ENCODE results near the gene LGI1. TPM values are rescaled to one million over a fixed set of nuclear protein-coding genes. Genes with fewer than 3 reads are reported as not detected.

Gene LGI1
- polyA plus RNA-seq, 1 donor (not counting 4 experiments of a cell fraction or from before 2014, with no cell fraction given), result not detected

DNA sequence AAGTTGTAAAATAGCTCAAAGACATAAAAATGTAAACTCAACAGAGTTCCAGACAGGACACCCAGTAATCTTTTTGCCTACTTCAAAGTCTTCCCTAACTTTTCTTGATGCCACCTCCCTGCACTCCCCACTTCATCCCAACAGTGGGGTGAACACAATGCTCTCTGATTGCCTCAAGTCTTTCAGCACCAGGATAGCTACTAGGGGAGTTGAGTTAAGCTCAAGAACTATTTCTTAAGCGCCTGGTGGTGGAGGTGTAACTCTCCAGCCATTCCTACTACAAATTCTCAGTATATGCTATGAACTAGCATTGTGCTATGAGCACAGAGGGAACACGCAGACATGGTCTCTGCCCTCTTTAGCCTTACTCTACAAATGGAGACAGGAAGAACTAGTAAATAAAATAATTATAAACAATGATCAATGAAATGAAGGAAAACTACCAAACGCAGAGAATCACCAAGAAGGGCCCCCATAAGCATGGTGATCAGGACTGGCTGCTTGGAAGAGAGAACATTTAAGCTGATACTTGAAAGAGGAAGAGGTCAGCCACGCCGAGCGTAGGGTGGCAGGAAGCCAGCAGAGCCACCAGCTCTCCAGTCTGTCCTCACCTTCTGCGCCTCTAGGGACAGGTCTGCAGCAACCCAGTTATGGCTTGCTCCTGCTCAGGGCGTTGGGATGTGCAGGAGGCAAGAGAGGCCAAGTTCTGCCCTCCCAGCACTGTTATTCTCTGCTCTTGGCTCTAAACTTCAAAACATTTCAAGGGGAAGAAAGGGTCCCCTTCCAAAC is 38.6 kb upstream of the LGI1 start:
- Histone ChIP-seq H3K9me1 (ENCODE audit: control insufficient read depth, extremely low read depth, insufficient read depth, low read length) (no peaks in the 10 kb centered on the region), H3K9me3 (ENCODE audit: control insufficient read depth, low read depth, low read length) (no peaks in the 10 kb centered on the region), H3K79me2 (ENCODE audit: control insufficient read depth, insufficient read depth, low read length) (no peaks in the 10 kb centered on the region), H3K27ac (ENCODE audit: control insufficient read depth, insufficient read depth, low read length) (no peak overlapping the region), H3K36me3 (ENCODE audit: control insufficient read depth in 2 of 2, extremely low read depth in 1 of 2, insufficient read depth in 2 of 2, low read length in 2 of 2) (no peaks in the 10 kb centered on the region), H3K27me3 (ENCODE audit: control insufficient read depth, extremely low read depth, insufficient read depth, low read length) (no peaks in the 10 kb centered on the region), H3K4me2 (ENCODE audit: control insufficient read depth, extremely low read depth, insufficient read depth, low read depth, low read length) (no peak overlapping the region), H2AFZ (ENCODE audit: control insufficient read depth, low read length) (no peak overlapping the region), H4K20me1 (ENCODE audit: control insufficient read depth, extremely low read depth, insufficient read depth, low read length) (no peaks in the 10 kb centered on the region), H3K4me3 (ENCODE audit: control insufficient read depth in 2 of 3, extremely low read depth in 1 of 3, insufficient read depth in 2 of 3, low read depth in 1 of 3, low read length in 3 of 3) (no peak overlapping the region), H3K9ac (ENCODE audit: control insufficient read depth, extremely low read depth, insufficient read depth, low read length) (no peak overlapping the region), H3K4me1 (ENCODE audit: control insufficient read depth, extremely low read depth, insufficient read depth, low read length) (no peaks in the 10 kb centered on the region)
- FAIRE-seq (no peak), DNase-seq (ENCODE audit: low read depth, low spot score) (no peak)
- TF ChIP-seq EZH2 (IDR thresholded peaks at IDR 0.05; ENCODE audit: low read length) (no peak), CTCF (optimal IDR thresholded peaks at IDR 0.05 in 1 of 3, IDR thresholded peaks at IDR 0.05 in 1 of 3, conservative IDR thresholded peaks at IDR 0.05 in 1 of 3; ENCODE audit: extremely low read depth in 1 of 3, insufficient read depth in 2 of 3, low read length in 3 of 3) (no peak)
- dilution Hi-C loops (cut with MboI; ENCODE audit: extremely low pct_ligation_motif_present, low sequenced_read_pairs), result no loop called here

- FAIRE-seq (no peak), DNase-seq (ENCODE audit: low read depth, low spot score) (no peak)
- H3K4me1 ChIP-seq (ENCODE audit: control insufficient read depth, extremely low read depth, insufficient read depth, low read length), result no peaks in the 10 kb centered on the region
- no peaks in the 10 kb centered on the region for H3K9me1 ChIP-seq (ENCODE audit: control insufficient read depth, extremely low read depth, insufficient read depth, low read length)
- no peak overlapping the region for H3K4me3 ChIP-seq (ENCODE audit: control insufficient read depth in 2 of 3, extremely low read depth in 1 of 3, insufficient read depth in 2 of 3, low read depth in 1 of 3, low read length in 3 of 3)
- TF ChIP-seq EZH2 (IDR thresholded peaks at IDR 0.05; ENCODE audit: low read length) (no peak), CTCF (optimal IDR thresholded peaks at IDR 0.05 in 1 of 3, IDR thresholded peaks at IDR 0.05 in 1 of 3, conservative IDR thresholded peaks at IDR 0.05 in 1 of 3; ENCODE audit: extremely low read depth in 1 of 3, insufficient read depth in 2 of 3, low read length in 3 of 3) (no peak)
- no peaks in the 10 kb centered on the region for H3K79me2 ChIP-seq (ENCODE audit: control insufficient read depth, insufficient read depth, low read length)
- no peaks in the 10 kb centered on the region for H3K36me3 ChIP-seq (ENCODE audit: control insufficient read depth in 2 of 2, extremely low read depth in 1 of 2, insufficient read depth in 2 of 2, low read length in 2 of 2)
- dilution Hi-C loops (cut with MboI; ENCODE audit: extremely low pct_ligation_motif_present, low sequenced_read_pairs), result no loop called here
- no peaks in the 10 kb centered on the region for H3K9me3 ChIP-seq (ENCODE audit: control insufficient read depth, low read depth, low read length)
- no peak overlapping the region for H2AFZ ChIP-seq (ENCODE audit: control insufficient read depth, low read length)
- H4K20me1 ChIP-seq (ENCODE audit: control insufficient read depth, extremely low read depth, insufficient read depth, low read length), result no peaks in the 10 kb centered on the region
- no peak overlapping the region for H3K9ac ChIP-seq (ENCODE audit: control insufficient read depth, extremely low read depth, insufficient read depth, low read length)
- H3K27me3 ChIP-seq (ENCODE audit: control insufficient read depth, extremely low read depth, insufficient read depth, low read length), result no peaks in the 10 kb centered on the region
- H3K4me2 ChIP-seq (ENCODE audit: control insufficient read depth, extremely low read depth, insufficient read depth, low read depth, low read length), result no peak overlapping the region
- no peak overlapping the region for H3K27ac ChIP-seq (ENCODE audit: control insufficient read depth, insufficient read depth, low read length)
These were observed 37.8 kb upstream of the LGI1 start for GRCh38 chr10:93719901-93720300.

Measured in keratinocyte (primary cell).